HUES64 (cell line): ENCODE data around the gene ZNRF1.

ENCODE experiments used
- H3K27ac ChIP-seq: 2 replicates; pipeline ENCODE4 v1.7.0; 2013; ENCODE audit warnings: low read depth, low read length, inconsistent platforms
- H3K27me3 ChIP-seq: 2 replicates; pipeline ENCODE4 v1.6.1; 2013; ENCODE audit warnings: mild to moderate bottlenecking, low read length; ENCODE audit not compliant: insufficient read depth
- H3K36me3 ChIP-seq: 2 replicates; pipeline ENCODE4 v1.6.1; 2013; ENCODE audit warnings: mild to moderate bottlenecking, low read length; ENCODE audit not compliant: insufficient read depth
- H3K4me1 ChIP-seq: 2 replicates; pipeline ENCODE4 v1.6.1; 2013; ENCODE audit warnings: mild to moderate bottlenecking, low read length, moderate library complexity; ENCODE audit not compliant: insufficient read depth
- H3K4me3 ChIP-seq: 2 replicates; pipeline ENCODE4 v1.5.1; 2013; ENCODE audit warnings: mild to moderate bottlenecking, low read length, moderate library complexity
- H3K9ac ChIP-seq: 2 replicates; pipeline ENCODE4 v1.6.1; 2013; ENCODE audit warnings: mild to moderate bottlenecking, low read depth, low read length
- H3K9me3 ChIP-seq: 2 replicates; pipeline ENCODE4 v1.6.1; 2013; ENCODE audit warnings: low read depth, low read length; ENCODE audit not compliant: insufficient read depth
- WGBS: fragments of 150-250, 120-280 bp; methylation state at CpG from one replicate; pipeline ENCODE4 v1.1.7; 2013; ENCODE audit warnings: missing lambda C conversion rate; 5-methylcytosine and 5-hydroxymethylcytosine counted together

The ZNRF1 gene

GRCh38 chr16:75139498-75139897, 140.7 kb downstream of the ZNRF1 start:
- 97% methylated on average over 5 of the region's 5 CpGs for WGBS
- H3K9me3 ChIP-seq = no peaks in the 10 kb centered on the region

GRCh38 chr16:75143941-75144340, 145.1 kb downstream of the ZNRF1 start:
- H3K9me3 ChIP-seq = no peaks in the 10 kb centered on the region
- no peak overlapping the region for H3K9ac ChIP-seq
- H3K36me3 ChIP-seq = no peaks in the 10 kb centered on the region
- H3K4me1 ChIP-seq = 0 out of 2 replicates have a peak, but pooled peaks cover 3% of the 10 kb centered on the region
- H3K4me3 ChIP-seq = no peak overlapping the region
- WGBS = 95% methylated on average over 6 of the region's 6 CpGs
- H3K27ac ChIP-seq = no peak overlapping the region
- no peaks in the 10 kb centered on the region for H3K27me3 ChIP-seq

More at GRCh38 chr16:75139498-75139897, 140.7 kb downstream of the ZNRF1 start:
- no peak overlapping the region for H3K4me3 ChIP-seq
- H3K36me3 ChIP-seq = no peaks in the 10 kb centered on the region
- no peaks in the 10 kb centered on the region for H3K27me3 ChIP-seq
- H3K9ac ChIP-seq = no peak overlapping the region
- no peak overlapping the region for H3K27ac ChIP-seq
- H3K4me1 ChIP-seq = 0 out of 2 replicates have a peak, but pooled peaks cover 4% of the 10 kb centered on the region

- H3K9me3 ChIP-seq = peaks cover 24% of the 10 kb centered on the region
- no peak overlapping the region for H3K9ac ChIP-seq
- peak overlapping the region; percentile 76 for H3K4me3 ChIP-seq
- no peak overlapping the region for H3K27ac ChIP-seq
- H3K4me1 ChIP-seq = 0 out of 2 replicates have a peak, but pooled peaks cover 3% of the 10 kb centered on the region
- 5% methylated on average over 1 of the region's 3 CpGs for WGBS
- peaks cover 25% of the 10 kb centered on the region for H3K36me3 ChIP-seq
- no peaks in the 10 kb centered on the region for H3K27me3 ChIP-seq
Measured at GRCh38 chr16:75147968-75148310, 149.1 kb downstream of the ZNRF1 start.

GRCh38 chr16:75148311-75149195, 149.7 kb downstream of the ZNRF1 start, which contains the start of gene ZFP1:
Gene ZFP1 (plus strand): TSS chr16:75148524. CDS start chr16:75152952, 4,428 bp downstream.
- H3K9ac ChIP-seq = peak within 1 kb of the TSS; percentile 83
- peaks cover 31% of the 10 kb centered on the region for H3K36me3 ChIP-seq
- H3K4me1 ChIP-seq = 0 out of 2 replicates have a peak, but pooled peaks cover 3% of the 10 kb centered on the region
- peak within 1 kb of the TSS; percentile 92 for H3K27ac ChIP-seq
- H3K9me3 ChIP-seq = peaks cover 24% of the 10 kb centered on the region
- WGBS = under 1% methylated on average over 93 of the region's 93 CpGs
- H3K27me3 ChIP-seq = no peaks in the 10 kb centered on the region
- H3K4me3 ChIP-seq = peak within 1 kb of the TSS; percentile 76

- 42% methylated on average over 2 of the region's 2 CpGs for WGBS
- H3K36me3 ChIP-seq = peaks cover 57% of the 10 kb centered on the region
Measured at GRCh38 chr16:75151798-75152197, 153.0 kb downstream of the ZNRF1 start.

GRCh38 chr16:75152635-75153034, 153.8 kb downstream of the ZNRF1 start:
- Histone ChIP-seq H3K4me3 (no peak overlapping the region), H3K27ac (no peak overlapping the region), H3K9me3 (peaks cover 24% of the 10 kb centered on the region), H3K4me1 (0 out of 2 replicates have a peak, but pooled peaks cover 3% of the 10 kb centered on the region), H3K27me3 (no peaks in the 10 kb centered on the region), H3K9ac (no peak overlapping the region), H3K36me3 (peaks cover 63% of the 10 kb centered on the region)

More at GRCh38 chr16:75151798-75152197, 153.0 kb downstream of the ZNRF1 start:
- H3K27ac ChIP-seq = no peak overlapping the region
- 0 out of 2 replicates have a peak, but pooled peaks cover 3% of the 10 kb centered on the region for H3K4me1 ChIP-seq
- no peak overlapping the region for H3K9ac ChIP-seq
- H3K9me3 ChIP-seq = peaks cover 24% of the 10 kb centered on the region
- H3K4me3 ChIP-seq = no peak overlapping the region
- no peaks in the 10 kb centered on the region for H3K27me3 ChIP-seq

- H3K27ac ChIP-seq = no peak overlapping the region
- no peaks in the 10 kb centered on the region; the same call in 1 of the 2 replicates for H3K9me3 ChIP-seq
- peaks cover 31% of the 10 kb centered on the region for H3K36me3 ChIP-seq
- no peak overlapping the region for H3K4me3 ChIP-seq
- H3K27me3 ChIP-seq = no peaks in the 10 kb centered on the region
- WGBS = 100% methylated on average over 1 of the region's 1 CpG
- H3K9ac ChIP-seq = no peak overlapping the region
- no peaks in the 10 kb centered on the region for H3K4me1 ChIP-seq
Measured at GRCh38 chr16:75160386-75160785, 161.6 kb downstream of the ZNRF1 start.
